Kidney tubule cell (primary cell): ENCODE measurements around the gene ENO1.
"Not testable (repeated sequence)": the region's sequence is repeated elsewhere in the genome, so short reads cannot be mapped to it uniquely, and the experiment has no call there.

Experiments used
- DNase-seq: peaks from one replicate; pipeline ENCODE4 v3.0.0-alpha.2; 2018; ENCODE audit warnings: low spot score

ENO1 gene

DNA sequence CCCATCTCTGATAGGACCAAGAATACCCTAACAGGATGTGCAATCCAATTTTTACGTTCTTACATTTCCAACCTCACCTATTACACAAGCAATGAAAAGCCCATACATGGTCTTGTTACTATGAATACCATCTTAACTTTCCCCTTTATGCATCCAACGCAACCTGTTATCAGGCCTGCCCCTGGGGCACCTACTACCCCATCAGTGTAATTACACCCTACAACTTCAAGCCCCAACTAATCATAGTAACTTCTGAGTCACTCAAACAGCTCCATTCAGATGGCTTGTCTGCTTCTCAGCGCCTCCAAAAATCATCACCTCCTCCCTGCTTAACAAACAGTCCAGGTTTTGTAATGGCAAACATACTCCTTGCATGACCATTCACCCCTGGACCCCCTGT, 18.3 kb upstream of the ENO1 start:
- DNase-seq: not testable (repeated sequence)

DNA sequence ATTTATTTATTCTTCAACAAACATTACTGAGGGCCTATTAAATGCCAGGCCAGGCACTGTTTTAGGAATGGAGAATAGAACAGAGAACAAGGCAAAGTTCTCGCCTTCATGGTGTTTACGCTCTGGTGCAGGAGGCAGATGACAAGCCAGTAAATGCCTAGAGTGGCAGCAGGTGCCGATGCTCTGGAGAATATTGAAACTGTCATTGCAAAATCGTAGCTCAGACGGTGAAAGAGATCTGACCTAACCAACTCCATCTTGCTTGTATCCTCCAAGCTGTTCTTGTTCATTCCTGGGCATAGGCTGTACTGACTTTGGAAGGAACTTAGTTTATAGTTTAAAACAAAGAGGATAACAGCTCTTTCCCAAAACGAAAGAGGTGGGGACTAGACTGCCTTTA, 13.5 kb upstream of the ENO1 start:
- no peak for DNase-seq

DNA sequence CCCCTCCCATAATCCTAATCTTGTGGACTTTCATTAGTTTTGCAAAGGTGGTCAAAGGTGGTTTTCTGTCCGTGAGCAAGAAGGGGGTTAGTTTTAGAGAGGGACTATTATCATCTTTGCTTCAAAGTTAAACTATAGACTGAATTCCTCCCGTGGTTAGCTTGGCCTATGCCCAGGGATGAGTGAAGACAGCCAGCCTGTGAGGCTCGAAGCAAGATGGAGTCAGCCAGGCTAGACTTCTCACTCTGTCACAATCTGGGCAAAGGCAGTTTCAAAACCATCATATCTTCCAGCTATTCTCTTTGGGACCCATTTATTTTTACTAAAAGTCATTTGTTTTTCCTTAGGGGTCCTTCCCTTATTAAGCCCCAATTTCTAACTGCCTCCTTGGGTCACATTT, 12.9 kb upstream of the ENO1 start:
- DNase-seq: no peak

DNA sequence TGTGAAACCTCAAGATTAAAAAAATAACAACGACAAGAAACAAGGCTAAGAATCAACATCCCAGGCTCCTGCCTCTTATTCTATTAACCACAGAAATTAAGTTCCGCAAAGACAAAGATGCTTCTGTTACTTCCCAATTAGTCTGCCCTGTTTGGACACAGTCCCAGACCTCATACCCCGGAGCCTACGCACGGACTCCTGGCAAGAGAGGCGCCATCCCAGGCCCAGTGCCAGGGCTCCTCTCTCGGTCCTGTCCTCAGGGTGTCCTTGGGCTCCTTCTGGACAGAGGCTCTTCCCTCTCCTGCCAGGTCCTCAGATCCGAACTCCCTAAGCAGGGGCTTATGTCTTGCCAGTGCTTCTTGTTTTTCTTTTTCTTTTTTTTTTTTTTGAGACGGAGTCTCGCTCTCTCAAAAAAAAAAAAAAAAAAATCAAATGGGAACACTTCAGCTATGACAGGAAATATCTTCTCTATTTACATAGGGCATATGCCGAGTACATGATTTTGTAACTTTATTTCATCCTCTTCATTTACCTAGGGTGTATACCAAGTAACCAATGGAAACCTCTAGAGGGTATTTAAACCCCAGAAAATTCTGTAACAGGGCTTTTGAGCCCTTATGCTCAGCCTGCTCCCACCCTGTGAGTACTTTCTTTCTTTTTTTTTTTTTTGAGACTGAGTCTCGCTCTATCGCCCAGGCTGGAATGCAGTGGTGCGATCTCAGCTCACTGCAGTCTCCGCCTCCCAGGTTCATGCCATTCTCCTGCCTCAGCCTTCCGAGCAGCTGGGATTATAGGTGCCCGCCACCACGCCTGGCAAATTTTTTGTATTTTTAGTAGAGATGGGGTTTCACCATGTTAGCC, 11.7 kb upstream of the ENO1 start:
- DNase-seq: peak; percentile 85

DNA sequence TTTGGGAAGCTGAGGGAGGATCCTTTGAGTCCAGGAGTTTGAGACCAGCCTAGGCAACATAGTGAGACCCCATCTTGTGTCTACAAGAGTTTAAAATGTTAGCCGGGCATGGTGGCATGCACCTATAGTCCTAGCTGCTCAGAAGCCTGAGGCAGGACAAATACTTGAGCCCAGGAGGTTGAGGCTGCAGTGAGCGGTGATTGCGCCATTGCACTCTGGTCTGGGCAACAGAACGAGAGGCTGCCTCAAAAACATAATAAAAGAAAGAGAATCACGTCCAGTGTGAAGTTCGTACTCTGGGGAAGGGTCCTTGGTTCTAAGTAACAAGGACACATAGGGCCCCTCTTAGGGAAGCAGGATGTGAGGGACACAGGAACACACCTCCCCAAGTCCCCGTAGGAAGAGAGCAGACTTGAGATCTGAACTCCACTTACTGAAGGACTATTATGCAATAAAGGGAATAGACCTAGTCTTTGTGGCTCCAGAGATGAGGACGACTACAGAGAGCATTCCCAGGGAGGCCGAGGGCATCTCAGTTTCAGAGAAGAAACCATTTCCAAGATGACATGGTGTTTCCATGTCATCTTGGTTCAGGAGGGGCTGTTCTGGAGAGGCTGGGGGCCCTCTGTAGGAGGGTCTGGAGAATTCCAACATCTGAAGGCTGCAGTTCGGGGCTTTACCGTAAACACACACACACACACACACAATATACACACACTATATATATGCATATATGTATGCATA, 10.8 kb upstream of the ENO1 start:
- no peak for DNase-seq

DNA sequence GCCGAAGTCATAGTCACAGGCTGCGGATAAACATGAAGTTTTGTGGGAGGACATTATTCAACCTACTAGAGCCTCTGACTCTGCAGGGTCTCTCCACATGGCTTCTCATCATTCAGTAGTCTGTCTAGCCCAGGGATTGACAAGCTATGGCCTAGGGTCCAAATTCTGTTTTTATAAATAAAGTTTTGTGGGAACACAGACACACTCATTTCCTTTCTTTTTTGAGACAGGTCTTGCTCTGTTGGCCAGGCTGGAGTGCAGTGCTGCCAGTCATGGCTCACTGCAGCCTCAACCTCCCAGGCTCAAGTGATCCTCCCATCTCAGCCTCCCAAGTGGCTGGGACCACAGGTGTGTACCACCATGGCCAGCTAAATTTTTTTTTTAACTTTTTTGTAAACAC, 8.1 kb upstream of the ENO1 start:
- DNase-seq: no peak

DNA sequence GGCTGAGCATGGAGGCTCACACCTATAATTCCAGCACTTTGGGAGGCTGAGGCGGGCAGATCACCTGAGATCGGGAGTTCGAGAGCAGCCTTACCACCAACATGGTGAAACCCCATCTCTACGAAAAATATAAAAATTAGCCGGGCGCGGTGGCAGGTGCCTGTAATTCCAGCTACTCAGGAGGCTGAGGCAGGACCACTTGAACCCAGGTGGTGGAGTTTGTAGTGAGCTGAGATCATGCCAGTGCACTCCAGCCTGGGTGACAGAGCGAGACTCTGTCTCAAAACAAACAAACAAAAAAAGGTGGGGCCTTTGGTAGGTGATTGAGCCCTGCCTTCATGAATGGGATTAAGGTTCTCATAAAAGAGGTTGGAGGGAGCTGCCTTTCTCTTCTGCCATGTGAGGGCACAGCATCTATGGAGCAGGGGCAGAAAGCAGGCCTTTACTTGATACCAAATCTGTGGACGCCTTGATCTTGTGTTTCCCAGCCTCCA, 7.6 kb upstream of the ENO1 start:
- not testable (repeated sequence) for DNase-seq

DNA sequence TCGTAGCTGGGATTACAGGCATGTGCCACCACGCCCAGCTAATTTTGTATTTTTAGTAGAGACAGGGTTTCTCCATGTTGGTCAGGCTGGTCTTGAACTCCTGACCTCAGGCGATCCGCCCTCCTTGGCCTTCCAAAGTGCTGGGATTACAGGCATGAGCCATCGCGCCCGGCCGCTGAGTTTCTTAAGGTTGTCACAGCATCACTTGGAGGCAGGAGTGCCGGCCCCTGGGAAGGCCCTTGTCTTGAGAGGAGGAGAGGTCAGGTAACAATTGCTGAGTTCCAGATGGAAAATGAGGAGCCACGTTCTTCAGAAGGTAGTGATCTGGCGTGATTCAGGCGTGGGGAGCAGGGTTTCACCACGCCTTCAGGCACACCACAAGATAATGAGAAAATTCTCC, 5.6 kb upstream of the ENO1 start:
- not testable (repeated sequence) for DNase-seq

DNA sequence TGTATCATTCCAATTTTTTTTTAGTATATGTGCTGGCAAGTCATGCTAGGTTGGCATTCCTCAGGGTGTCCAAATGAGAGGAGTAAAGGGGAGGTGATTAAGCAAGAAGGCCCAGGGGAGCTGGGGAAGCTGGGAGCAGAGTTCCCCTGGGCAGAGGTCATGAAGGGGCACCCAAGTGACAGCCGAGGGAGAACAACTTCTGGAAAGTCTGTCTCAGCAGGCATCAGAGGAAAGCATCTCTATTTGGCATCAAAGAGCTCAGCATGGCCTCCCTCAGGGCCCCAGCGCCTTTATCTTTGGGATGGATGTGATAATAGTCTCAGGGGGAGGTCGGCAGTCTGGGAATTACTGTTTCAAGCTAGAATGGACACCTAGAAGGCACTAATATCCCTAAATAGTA, 5.0 kb upstream of the ENO1 start:
- DNase-seq: no peak

DNA sequence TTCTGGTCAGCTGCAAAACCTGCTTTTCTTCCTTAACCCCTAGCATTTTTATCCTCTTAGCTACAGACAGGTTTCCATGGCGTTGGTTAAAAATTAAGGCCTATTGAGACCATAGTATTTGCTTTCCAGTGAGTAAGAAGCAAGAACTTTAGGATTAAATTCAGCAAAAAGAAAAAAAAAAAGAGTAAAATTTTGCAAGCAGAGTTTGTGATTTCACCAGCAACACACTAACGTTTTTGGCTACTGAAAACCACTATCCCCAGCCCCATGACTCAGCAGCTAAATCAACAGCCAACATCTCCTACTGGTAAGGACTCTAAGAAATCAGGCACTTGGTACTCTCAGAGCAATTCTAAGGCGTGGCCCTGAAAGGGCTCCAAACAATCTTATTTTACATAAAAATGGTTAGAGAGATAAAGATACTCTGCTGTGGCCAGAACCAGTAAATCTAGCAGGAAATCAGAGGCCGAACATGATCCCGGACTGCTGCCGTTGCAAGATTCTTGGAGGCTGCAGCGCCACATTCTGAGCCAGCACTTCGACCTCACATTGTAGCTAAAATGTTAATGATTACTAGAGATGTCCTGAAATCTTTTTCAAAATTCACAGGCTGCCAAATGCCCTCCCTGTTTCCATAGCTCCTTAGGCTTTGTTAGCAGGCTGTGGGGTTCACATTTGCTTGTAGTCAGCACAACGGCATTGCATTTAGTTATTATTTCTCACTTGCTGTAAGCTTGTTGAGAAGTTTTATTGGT, 1.6 kb upstream of the ENO1 start:
- peak; percentile 92 for DNase-seq

DNA sequence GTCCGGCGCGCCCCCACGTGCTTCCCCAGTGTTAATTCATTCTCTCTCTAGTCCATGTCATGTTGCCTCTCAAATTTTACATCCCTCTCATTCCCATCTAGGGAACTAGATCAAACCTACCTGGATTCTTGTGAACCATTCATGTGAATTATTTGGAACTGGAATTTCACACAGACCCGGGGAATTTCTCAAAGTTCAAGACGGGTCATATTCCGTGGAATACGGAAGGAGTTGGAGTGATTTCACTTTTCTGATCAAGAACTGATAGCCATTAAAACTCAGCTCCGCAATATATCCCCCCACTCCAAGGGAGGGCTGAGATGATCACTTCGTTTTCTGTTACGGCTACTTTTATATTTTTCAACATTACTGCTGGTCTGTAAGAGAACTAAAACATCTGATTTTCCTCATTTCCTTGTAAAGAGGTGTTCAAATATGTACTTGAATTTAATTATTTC, 1.0 kb upstream of the ENO1 start:
- DNase-seq: peak; percentile 89

DNA sequence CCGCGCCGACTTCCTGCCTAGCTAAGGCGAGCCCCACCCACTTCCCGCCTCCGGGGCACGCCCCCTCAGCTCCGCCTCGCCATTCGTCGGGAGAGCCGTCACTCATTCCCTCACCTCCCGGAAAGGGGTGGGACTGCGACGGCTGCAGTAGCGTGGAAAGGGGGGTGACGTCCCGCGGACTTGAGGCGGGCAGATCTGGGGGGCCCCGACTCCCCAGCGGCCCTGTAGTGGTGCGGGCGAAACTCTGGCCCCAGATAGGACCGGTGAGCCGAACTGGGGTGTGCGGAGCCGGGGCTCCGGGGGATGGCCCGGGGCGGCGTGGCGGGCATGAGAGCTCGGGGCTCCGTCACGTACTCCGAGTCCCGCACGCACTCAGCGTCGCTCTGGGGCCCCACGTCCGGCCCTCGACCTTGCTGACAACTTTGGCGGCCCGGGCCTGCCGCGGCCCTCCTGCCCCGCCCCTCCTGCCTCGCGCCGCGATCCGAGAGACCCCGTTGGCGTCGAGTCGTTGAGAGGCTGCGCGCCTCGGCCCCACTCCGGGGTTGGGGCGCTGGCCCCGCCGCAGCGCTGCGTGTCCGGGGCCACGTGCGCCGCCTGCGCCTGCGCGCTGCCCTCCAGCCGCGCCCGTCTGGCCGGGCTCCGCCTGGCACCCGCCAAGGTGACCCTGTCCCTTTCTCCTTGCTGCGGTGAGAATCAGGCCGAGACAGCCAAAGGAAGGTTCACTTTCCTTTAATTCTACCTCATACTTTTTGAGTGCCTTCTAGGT, 395 bp upstream of the ENO1 start:
- peak; percentile 98 for DNase-seq

DNA sequence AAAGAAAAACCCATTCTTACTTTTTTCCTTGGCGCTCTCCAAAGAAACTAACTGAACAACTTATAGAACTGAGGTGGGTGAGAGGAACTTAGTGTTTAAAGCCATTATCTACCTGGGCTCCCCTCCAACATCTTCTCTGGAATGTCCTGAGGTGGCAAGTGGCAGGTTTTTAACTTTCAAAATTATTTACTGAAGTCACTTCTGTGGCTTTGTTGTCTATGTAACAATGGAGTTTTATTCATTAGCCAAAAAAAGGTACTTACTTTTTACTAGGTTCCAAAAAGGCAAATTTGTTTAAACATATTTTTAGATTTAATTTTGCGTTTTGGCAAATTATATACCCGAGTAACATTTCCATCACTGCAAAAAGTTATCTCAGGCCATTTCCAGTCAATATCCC, 2.4 kb downstream of the ENO1 start:
- no peak for DNase-seq

DNA sequence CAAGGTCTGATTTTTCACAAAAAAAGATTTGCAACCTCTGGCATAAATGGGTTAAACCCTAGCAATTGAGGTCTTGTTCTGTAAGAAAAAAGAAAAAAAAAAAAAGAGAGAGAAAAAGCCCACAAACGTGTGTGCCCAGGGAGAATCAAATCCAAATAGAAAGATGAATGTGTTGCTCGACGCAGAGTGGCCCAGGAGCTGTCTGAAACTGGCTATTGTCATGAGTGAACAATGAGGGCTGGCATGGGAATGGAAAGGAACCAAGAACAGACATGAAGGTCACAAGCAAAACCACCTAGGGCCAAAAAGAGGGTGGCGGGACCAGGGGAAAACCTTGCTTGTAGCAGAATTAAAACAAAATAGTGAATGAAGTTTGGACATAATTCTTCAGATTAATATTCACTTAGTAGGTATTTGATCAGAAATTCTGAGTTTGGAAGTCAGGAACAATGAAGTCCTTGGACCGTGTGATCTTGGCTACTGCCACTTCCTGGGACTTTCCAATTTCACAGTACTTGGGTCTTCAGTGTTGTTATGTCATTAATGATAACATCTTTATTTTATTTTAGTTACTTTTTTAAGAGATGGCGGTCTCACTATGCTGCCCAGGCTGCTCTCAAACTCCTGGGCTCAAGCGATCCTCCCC, 3.1 kb downstream of the ENO1 start:
- DNase-seq: peak; percentile 62

DNA sequence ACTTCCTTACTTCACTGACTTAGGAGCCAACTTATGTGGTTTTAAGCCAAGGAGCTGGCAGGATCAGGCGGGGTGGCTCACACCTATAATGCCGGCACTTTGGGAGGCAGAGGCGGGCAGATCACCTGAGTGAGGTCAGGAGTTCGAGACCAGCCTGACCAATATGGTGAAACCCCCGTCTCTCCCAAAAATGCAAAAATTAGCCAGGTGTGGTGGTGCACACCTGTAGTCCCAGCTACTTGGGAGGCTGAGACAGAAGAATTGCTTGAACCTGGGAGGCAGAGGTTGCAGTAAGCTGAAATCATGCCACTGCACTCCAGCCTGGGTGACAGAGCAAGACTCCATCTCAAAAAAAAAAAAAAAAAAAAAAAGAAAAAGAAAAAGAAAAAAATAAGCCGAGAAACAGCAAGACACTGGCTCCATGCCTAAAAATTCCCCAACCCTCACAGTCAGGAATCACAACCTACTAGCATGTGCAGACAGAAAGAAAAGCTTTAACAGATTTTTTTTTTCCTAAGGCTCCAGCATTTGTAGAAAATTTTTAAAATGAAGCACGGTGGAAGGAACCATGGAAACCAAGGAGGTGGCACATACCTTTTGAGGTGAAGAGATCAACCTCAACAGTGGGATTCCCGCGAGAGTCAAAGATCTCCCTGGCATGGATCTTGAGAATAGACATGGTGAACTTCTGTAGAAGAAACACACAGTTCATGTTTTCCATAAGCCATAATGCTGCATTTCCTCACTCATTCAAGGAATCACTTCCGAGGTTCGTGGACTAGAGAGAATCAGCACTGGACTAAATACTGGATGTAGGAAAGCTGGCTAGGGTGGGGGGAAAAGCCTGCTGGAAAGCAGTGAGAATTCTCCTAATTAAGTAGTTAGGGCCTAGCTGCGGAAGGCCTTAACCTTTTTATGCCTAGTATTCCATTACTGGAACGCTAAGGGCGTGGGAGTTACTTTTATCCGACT, 4.0 kb downstream of the ENO1 start:
- no peak for DNase-seq

DNA sequence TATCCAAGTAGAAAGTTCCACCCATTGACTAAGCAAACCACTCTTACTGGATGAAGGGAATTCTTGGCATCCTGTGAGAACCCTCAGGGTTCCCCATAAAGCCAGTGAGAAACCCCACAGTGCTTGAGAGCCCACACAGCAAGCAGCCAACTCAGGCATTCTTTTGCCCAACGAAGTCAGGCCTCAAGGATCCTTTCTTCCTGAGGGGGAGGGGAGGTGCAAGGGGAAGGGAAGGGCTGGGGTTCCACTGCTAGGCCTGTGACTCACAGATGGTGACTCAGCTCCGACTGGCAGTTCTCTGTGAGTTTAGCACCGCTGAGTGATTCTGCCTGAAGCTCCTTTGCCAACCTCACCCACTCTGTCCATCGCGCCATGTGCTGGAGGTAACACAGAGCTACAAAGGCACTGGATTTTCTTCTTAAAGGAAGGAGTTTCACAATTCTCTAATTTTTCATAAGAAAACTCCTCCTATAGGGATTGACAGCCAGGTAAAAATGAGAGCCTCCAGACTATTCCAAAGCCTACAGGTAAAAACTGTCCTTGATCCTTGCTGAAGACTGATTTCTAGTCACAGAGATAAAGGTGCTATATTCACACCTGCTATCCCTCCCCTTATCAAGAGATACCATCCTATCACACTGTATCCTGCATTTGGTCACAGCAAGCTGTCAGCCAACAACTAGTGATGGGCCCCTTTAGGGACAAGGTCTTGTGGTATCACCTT, 4.8 kb downstream of the ENO1 start:
- DNase-seq: peak; percentile 98

DNA sequence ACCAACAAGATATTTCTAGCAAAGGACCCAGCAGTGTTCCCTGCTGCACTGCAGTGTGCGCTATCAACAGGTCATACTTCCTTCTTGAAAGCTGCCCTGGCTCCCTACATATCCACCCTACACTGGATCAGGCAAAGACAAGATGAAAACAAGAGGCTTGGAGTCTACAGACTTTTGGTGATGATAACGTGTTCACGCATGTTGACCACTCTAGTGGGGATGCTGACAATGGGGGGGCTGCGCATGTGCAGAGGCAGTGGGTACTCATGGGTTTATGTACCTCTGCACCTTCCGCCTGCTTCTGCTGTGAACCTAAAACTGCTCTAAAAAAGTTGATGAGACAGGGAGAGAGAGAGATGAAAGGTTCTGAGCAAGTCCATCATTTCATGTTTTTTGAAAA, 5.5 kb downstream of the ENO1 start:
- peak; percentile 13 for DNase-seq

DNA sequence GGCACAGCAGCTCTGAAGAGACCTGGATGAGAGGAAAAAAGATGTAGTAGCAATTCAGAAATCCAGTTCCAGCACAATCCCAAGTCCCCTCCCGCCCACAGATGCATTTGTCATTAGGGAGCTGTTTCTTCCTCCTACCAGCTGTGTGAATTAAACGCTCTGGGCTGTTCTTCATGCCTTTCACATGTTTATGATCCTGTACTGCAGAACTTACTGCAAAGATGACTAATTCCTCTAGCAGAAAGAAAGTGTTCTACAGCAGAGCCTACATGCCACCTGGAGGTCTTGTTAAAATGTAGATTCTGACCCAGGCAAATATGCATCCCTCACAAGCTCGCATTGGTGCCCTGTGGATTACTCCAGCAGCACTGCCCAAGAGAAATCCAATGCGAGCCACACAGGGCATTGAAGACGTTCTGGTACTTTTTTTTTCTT, 6.5 kb downstream of the ENO1 start:
- peak; percentile 47 for DNase-seq

DNA sequence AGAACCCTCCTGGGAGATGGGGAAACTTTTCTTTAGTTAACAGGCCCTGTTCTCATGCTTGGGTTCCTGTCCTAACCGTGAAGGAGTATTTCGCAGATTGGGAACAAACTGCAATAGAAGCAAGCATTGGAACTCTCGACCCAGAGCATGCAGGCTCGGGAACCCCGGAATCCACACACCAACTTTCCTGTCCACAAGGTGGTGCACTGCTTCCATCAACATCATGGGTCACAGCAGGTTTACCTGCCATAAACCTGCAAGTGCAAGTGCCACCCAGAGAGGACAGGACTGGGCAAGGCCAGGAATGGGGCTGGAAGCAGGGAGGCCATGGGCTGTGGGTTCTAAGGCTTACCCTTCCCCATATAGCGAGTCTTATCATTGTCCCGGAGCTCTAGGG, 6.9 kb downstream of the ENO1 start:
- peak; percentile 74 for DNase-seq
